Keratinocyte (primary cell): Measurements from ENCODE around the gene USHBP1. TPM values are rescaled to one million over a fixed set of nuclear protein-coding genes. Genes with fewer than 3 reads are reported as not detected.
A peak's percentile ranks its signal among the peaks of the same experiment; 100 is the strongest.

Experiments
- DNase-seq: peaks from one replicate; pipeline ENCODE4 v3.0.0-alpha.2; 2011; ENCODE audit warnings: low read depth, missing footprints, low spot score
- FAIRE-seq: peaks from 2 replicates; lab custom pipeline; 2011; peaks lifted over from hg19 to GRCh38; lab: Jason Lieb, UNC
- H2AFZ ChIP-seq: 2 replicates; pipeline ENCODE4 v1.6.0; 2012; ENCODE audit warnings: low read length, control low read depth, inconsistent platforms; ENCODE audit not compliant: control insufficient read depth
- H3K27ac ChIP-seq: 2 replicates; pipeline ENCODE4 v1.5.1; 2011; ENCODE audit warnings: low read length; ENCODE audit not compliant: control insufficient read depth, insufficient read depth
- H3K27me3 ChIP-seq: 3 replicates; pipeline ENCODE4 v1.6.0; 2011; ENCODE audit warnings: low read length; ENCODE audit not compliant: control insufficient read depth, insufficient read depth; ENCODE audit errors: extremely low read depth
- H3K36me3 ChIP-seq, 2 experiments: 2 replicates in 1 of 2; 3 replicates in 1 of 2; pipeline ENCODE4 v1.5.1; 2011; ENCODE audit warnings: low read length in 2 of 2, mild to moderate bottlenecking in 1 of 2; ENCODE audit not compliant: control insufficient read depth in 2 of 2, insufficient read depth in 2 of 2; ENCODE audit errors: extremely low read depth in 1 of 2
- H3K4me1 ChIP-seq: 3 replicates; pipeline ENCODE4 v1.5.1; 2011; ENCODE audit warnings: low read length; ENCODE audit not compliant: control insufficient read depth, insufficient read depth; ENCODE audit errors: extremely low read depth
- H3K4me2 ChIP-seq: 3 replicates; pipeline ENCODE4 v1.6.0; 2011; ENCODE audit warnings: low read depth, low read length; ENCODE audit not compliant: control insufficient read depth, insufficient read depth; ENCODE audit errors: extremely low read depth
- H3K4me3 ChIP-seq, 3 experiments: fragments of 200-600 bp in 1 of 3; sonication (generic) in 1 of 3; 2 replicates in 2 of 3; 3 replicates in 1 of 3; pipeline ENCODE4 v1.5.1; 2011 to 2016; ENCODE audit warnings: low read length in 3 of 3, mild to moderate bottlenecking in 3 of 3, control low read depth in 2 of 3, inconsistent platforms in 1 of 3, low read depth in 1 of 3, mixed read lengths in 1 of 3, mixed run types in 1 of 3, moderate library complexity in 1 of 3; ENCODE audit not compliant: control insufficient read depth in 2 of 3, insufficient read depth in 2 of 3; ENCODE audit errors: extremely low read depth in 1 of 3
- H3K79me2 ChIP-seq: 2 replicates; pipeline ENCODE4 v1.6.0; 2012; ENCODE audit warnings: low read length; ENCODE audit not compliant: control insufficient read depth, insufficient read depth
- H3K9ac ChIP-seq: 3 replicates; pipeline ENCODE4 v1.6.0; 2011; ENCODE audit warnings: low read length; ENCODE audit not compliant: control insufficient read depth, insufficient read depth; ENCODE audit errors: extremely low read depth
- H3K9me1 ChIP-seq: 3 replicates; pipeline ENCODE4 v1.6.0; 2011; ENCODE audit warnings: low read length; ENCODE audit not compliant: control insufficient read depth, insufficient read depth; ENCODE audit errors: extremely low read depth
- H3K9me3 ChIP-seq: 2 replicates; pipeline ENCODE4 v1.5.1; 2012; ENCODE audit warnings: low read depth, low read length; ENCODE audit not compliant: control insufficient read depth
- H4K20me1 ChIP-seq: 3 replicates; pipeline ENCODE4 v1.6.0; 2011; ENCODE audit warnings: low read length; ENCODE audit not compliant: control insufficient read depth, insufficient read depth; ENCODE audit errors: extremely low read depth
- EZH2 ChIP-seq: IDR thresholded peaks from one replicate; pipeline ENCODE4 v1.6.1; 2012; ENCODE audit warnings: inconsistent platforms, mild to moderate bottlenecking, low read length, moderate library complexity
- dilution Hi-C: fragments of 300-500 bp; cut with MboI; formaldehyde crosslinking; loops from one replicate; pipeline ENCODE4 v1.7.0; 2020; ENCODE audit warnings: low sequenced_read_pairs; ENCODE audit not compliant: extremely low pct_ligation_motif_present
- polyA plus RNA-seq, 5 experiments: library from polyadenylated mRNA; depleted of rRNA in 3 of 5; stranded (reverse) in 3 of 5; stranded (forward) in 1 of 5; unstranded in 1 of 5; fragments of >200 nt; gene quantifications; 1 replicate in 1 of 5; 2 replicates in 3 of 5; 3 replicates in 1 of 5; pipeline versions ENCODE4 v1.2.1 to v1.2.3, GENCODE V29; 2011 to 2012; ENCODE audit warnings: missing spikeins in 2 of 5, low read depth in 1 of 5, low replicate concordance in 1 of 5
- TF ChIP-seq, protein P1 (sequence below), 3 experiments: IDR thresholded peaks in 1 of 3; conservative IDR thresholded peaks in 1 of 3; optimal IDR thresholded peaks in 1 of 3; 2 replicates in 2 of 3; 3 replicates in 1 of 3; pipeline versions ENCODE3 to v1.5.1; 2011; ENCODE audit warnings: low read length in 3 of 3, mild to moderate bottlenecking in 3 of 3, moderate library complexity in 2 of 3, control low read depth in 1 of 3, inconsistent platforms in 1 of 3; ENCODE audit not compliant: insufficient read depth in 2 of 3; ENCODE audit errors: extremely low read depth in 1 of 3

USHBP1 gene
- polyA plus RNA-seq, 1 donor (not counting 4 experiments of a cell fraction or from before 2014, with no cell fraction given), result not detected

DNA sequence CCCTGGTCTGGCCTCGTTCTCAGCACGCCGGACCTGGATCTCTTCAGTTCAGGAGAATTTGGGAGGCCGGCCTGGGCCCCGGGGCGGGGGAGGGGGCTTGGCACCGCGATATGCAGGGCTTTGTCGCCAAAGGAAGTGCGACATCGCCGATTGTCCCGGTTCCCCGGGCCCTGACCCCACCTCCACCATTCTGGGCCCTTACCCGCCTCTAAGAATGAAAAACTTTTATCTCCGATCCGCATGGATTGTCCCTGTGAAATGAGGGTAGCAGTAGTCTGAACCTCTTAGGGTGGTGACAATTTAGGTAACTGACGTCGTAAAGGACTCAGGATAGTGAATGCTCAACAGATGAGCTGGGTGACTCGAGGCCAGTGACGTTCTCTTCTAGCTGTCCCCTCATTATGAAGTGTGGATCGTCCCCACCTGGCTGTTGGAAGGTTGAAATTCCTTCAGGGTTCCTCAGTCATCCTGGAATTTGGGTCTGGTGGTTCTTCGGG, 45.5 kb upstream of the USHBP1 start:
- peaks cover 55% of the 10 kb centered on the region for H3K79me2 ChIP-seq
- no peaks in the 10 kb centered on the region for H3K27me3 ChIP-seq
- DNase-seq, result no peak
- peak overlapping the region; percentile 83 to 97 (median 94) for H3K4me3 ChIP-seq
- FAIRE-seq, result no peak
- peak overlapping the region; percentile 67 for H3K27ac ChIP-seq
- no peak for TF ChIP-seq EZH2
- TF ChIP-seq, protein P1, sequence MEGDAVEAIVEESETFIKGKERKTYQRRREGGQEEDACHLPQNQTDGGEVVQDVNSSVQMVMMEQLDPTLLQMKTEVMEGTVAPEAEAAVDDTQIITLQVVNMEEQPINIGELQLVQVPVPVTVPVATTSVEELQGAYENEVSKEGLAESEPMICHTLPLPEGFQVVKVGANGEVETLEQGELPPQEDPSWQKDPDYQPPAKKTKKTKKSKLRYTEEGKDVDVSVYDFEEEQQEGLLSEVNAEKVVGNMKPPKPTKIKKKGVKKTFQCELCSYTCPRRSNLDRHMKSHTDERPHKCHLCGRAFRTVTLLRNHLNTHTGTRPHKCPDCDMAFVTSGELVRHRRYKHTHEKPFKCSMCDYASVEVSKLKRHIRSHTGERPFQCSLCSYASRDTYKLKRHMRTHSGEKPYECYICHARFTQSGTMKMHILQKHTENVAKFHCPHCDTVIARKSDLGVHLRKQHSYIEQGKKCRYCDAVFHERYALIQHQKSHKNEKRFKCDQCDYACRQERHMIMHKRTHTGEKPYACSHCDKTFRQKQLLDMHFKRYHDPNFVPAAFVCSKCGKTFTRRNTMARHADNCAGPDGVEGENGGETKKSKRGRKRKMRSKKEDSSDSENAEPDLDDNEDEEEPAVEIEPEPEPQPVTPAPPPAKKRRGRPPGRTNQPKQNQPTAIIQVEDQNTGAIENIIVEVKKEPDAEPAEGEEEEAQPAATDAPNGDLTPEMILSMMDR (optimal IDR thresholded peaks at IDR 0.05 in 1 of 3, IDR thresholded peaks at IDR 0.05 in 1 of 3, conservative IDR thresholded peaks at IDR 0.05 in 1 of 3; ENCODE audit: extremely low read depth in 1 of 3, insufficient read depth in 2 of 3, low read length in 3 of 3), result no peak
- H3K9me3 ChIP-seq, result no peaks in the 10 kb centered on the region
- peaks cover 31% of the 10 kb centered on the region for H3K4me1 ChIP-seq
- dilution Hi-C loops, result no loop called here
- H4K20me1 ChIP-seq, result peaks cover 4% of the 10 kb centered on the region
- peaks cover under 1% of the 10 kb centered on the region for H3K9me1 ChIP-seq
- H3K9ac ChIP-seq, result peak overlapping the region; percentile 87
- H3K4me2 ChIP-seq, result peak overlapping the region; percentile 83
- no peak overlapping the region for H2AFZ ChIP-seq
- H3K36me3 ChIP-seq, result peaks cover 14 to 16% of the 10 kb centered on the region in 2 experiments

DNA sequence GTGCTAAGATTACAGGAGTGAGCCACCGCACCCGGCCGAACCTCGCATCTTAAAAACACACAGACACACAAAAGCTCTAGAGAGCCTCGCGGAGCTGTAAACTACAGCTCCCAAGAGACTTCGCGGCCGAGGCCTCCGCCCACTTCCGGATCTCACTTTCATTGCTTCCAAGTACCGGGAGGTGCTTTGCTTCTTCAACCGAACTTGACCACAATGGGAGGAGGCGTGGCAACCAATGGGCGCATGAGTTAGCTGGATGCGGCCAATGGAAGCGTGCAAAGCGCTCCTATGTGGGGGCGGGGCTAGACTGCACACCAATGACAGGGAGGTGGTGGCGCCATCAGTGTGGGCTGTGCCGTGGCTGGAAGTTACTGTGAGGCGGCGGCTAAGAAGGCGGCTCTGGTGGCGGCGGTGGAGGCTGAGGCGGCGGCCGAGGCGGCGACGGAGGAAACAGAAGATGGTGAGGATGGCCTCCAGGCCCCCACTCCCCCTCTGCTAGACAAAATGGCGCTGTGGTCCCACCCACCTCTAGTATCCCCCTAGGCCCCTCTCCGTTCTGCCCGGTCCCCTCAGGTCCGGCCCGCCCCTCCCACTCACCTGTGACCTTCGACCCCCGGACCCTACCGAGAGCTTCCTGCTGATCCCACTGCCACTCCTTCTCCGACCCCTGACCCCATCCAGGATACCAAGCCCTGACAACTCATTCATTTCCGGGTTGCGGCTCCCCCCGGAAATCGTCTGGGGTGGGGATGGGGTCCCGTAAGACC, 44.8 kb upstream of the USHBP1 start, which contains the start of gene DDA1:
TSS of gene DDA1 (plus strand) at position 366 of the 767 bp plus-strand sequence. CDS start at position 458, 92 bp downstream.
- peaks cover 53% of the 10 kb centered on the region for H3K79me2 ChIP-seq

More for the DNA sequence above, 44.8 kb upstream of the USHBP1 start, which contains the start of gene DDA1:
- Histone ChIP-seq H4K20me1 (peaks cover 4% of the 10 kb centered on the region), H3K4me1 (peaks cover 37% of the 10 kb centered on the region), H3K27ac (peak within 1 kb of the TSS; percentile 67), H3K27me3 (no peaks in the 10 kb centered on the region), H3K4me3 (peak within 1 kb of the TSS; percentile 83 to 97 (median 94)), H3K36me3 (peaks cover 9 to 12% of the 10 kb centered on the region in 2 experiments), H3K9me1 (peaks cover 3% of the 10 kb centered on the region), H3K9ac (peak within 1 kb of the TSS; percentile 87), H3K9me3 (no peaks in the 10 kb centered on the region), H3K4me2 (peak within 1 kb of the TSS; percentile 83), H2AFZ (peak within 1 kb of the TSS; percentile 27)
- DNase-seq (peak; percentile 99), FAIRE-seq (peak; percentile 99)
- dilution Hi-C loops, result no loop called here
- no peak for TF ChIP-seq EZH2
- TF ChIP-seq, protein P1 (optimal IDR thresholded peaks at IDR 0.05 in 1 of 3, IDR thresholded peaks at IDR 0.05 in 1 of 3, conservative IDR thresholded peaks at IDR 0.05 in 1 of 3; ENCODE audit: extremely low read depth in 1 of 3, insufficient read depth in 2 of 3, low read length in 3 of 3), result no peak
